HG02973 (cell line): ENCODE measurements around the gene FAM135A.
A peak's percentile ranks its signal among the peaks of the same experiment; 100 is the strongest.
"Not testable (repeated sequence)": the region's sequence is repeated elsewhere in the genome, so short reads cannot be mapped to it uniquely, and the experiment has no call there.

Experiments
- ATAC-seq: cut with Tn5 transposase; IDR thresholded peaks from one replicate; pipeline ENCODE4 v1.9.1; 2021; ENCODE audit warnings: moderate library complexity; ENCODE audit not compliant: unreplicated experiment

Gene FAM135A

DNA sequence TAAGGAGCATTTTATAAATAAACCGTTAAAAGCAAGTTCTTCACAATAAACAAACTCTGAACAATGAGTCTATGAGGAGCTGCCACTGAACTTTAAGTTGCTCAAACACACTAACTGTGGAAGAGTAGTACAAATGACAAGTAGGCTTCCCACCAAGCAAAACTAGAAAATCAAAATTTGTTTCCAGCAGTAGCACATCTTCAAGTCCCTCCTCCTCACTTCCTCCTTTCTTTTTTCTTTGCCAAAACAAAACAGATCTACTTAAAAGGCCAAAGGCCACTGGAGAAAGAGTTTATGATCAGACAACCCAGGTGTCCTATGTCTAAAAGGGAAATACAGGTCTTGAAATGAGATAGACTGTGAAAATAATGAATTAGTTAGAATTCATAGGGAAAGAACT lies 17.1 kb upstream of the FAM135A start:
- no peak for ATAC-seq

DNA sequence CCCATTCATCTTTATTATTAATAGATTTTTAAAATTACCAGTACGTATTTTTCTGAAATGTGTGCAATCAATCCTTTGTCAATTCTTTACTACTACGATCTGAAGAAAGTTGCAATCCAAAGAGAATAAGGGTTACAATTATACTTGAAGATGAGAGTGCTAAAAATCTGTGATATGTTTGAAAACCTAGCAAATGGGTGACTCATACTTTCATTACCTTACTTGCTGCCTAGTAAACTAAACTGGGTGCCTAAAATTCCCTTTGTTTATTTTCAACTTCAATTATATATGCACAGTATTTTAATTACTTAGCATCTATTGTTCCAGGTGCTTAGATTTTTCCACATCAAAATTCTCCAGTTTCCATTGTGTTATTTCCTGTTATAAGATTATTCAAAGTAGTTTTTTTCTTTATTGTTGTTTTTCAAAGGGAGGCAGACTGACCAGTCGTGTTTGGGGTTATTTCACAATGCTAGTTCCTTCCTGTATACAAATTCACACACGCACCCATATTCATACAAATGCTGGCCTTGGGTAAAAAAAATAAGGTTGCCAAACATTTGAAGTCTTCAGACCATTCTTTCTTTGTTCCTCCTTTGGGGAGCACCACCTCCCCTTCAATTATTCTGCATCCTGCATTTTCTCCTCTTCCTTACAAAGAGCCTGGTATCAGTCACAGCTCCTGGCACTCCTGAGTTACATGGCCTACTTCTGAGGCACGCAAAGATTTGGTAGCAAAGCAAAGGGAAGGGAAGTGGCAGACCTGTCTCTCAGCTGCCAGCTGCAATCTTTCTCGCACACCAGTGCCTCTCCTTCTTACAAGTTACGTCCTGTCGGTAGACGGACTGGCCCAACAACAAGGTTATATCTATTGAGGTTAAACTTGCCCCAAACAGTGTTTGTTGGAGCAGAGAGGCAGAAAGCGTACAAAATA lies 16.2 kb upstream of the FAM135A start:
- no peak for ATAC-seq

DNA sequence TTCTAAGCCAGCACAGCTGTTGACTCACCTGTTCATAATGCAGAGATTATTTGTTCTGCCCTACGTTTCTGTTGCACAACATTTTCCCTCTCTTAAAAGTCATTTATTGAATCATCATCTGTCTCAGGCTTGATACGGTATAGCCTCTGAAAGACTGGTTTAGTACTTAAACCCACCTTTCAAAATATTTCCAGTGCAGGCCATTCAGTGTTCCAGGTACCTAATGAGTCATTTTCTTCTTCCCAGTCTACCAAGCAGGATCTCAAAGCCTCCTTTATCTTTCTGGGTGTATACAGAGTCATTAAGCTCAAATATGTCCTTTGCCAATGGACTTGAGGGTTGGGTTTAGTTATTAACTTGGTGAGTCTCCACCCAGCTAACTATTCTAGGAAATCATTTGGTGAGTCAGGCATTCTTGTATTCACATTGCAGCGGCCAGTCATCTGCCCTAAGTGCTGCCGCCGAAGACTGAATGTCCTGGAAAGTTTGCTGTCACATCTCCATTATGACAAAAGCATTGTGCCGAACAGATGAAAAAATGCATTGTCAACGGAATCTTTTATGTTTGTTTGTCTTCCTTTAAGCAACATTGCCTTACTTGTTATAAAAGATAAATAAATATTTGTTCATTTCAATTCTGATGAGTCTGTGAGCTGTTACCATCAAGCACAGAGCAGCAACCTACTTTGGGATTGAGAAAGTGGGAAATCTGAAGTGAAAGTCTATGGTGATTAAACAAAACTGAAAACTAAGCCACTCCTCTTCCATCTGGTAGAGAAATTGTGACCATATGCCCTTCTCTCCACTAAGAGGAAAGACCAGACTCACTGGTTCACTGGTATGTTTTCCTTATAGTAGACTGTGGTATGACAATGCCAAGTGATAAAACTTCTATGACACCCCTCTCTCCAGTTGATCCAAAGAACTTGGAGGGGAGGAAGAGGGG lies 14.3 kb upstream of the FAM135A start:
- ATAC-seq = no peak

DNA sequence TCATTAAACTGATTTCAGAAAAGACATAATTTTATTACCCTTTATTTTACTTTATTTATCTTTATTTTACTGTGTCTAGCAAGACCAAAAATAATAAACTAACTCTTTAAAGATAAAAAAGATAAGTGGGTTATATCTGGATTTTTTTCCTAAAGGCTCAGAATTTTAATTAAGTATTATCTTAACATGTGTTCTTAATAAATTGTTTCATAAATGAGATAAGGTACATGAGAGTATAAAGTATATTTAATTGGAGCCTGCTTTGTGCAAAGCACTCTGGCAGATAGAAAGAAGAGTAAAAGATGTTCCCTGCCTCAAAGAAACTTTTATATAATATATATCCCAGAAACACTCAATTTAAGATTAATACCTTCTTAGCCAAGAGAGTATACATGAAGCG lies 8.7 kb upstream of the FAM135A start:
- ATAC-seq = no peak

DNA sequence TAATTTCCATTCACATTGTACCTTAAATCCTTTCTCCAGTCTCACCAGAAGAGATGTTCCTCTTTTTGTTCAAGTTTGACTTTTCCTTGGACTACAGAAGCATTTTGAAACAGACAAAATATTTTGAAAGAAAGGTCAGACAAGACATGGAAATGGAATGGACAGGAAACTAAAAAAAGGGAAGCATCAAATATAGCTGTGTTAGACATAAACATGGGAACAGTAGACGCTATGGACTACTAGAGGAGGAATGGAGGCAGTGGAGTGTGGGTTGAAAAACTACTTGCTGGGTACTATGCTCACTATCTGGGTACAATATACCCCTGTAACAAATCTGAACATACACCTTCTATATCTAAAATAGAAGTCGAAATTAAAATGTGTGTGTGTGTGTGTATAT lies 4.1 kb upstream of the FAM135A start:
- ATAC-seq = no peak

DNA sequence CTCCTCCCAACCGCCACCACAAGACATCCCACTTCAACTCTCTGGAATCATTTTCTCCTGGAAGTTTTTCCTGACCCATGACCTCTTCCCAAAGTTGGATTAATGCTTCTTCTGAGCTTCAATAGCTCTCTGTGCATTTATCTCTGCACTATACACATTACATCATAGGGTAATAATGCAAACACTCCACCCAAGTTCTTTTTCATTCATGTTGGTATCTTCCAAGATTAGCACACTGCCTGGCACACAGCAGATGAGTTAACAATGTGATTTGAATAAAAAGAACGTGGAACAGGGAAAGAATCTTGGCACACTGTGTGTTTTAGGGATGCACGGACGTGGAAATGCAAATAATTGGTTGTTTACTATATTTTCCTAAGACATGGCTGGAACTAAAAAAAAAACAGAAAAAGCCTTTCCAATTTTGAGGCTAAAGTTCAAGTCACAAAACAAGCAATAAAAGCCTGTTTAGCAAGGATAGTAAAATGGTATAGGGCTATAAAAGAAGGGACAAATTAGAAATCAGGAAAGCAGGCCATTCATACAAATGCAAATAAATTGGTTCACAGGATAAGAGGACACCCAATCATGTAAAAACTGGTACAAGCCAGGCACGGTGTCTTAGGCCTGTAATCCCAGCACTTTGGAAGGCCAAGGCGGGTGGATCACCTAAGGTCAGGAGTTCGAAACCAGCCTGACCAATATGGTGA lies 1.6 kb upstream of the FAM135A start:
- no peak for ATAC-seq

DNA sequence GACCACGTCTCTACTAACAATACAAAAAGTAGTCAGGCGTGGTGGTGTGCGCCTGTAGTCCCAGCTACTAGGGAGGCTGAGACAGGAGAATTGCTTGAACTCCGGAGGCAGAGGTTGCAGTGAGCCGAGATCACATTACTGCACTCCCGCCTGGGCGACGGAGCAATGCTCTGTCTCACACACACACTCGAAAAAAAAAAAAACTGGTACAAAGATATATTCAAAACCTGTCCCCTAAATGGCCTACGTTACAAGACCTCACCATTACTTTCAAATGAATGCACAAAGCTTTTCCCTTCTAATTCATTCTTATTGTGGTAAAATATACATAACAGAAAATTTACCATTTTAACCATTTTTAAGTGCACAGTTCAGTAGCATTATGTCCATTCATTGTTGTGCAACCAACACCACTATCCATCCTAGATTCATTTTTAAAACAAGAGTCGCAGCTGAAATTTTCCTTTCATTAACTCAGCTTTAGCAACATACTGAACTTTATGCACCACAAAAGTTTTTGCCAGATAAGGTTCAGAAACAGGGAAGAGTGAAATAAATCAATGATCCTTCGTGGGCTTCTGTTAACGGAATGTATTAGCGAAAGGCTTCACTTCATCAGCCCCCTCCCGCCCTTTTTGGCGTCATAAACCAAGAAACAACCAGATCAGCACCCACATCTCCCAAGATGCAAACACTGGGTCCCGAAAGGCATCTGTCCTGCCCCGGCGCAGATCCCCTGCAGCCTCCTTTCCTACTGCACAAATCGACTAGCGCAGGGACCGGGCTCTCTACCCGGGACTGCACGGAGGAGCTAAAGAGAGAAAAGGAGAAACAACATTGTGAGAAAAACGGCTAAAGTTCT lies 825 bp upstream of the FAM135A start:
- peak; percentile 22 for ATAC-seq

DNA sequence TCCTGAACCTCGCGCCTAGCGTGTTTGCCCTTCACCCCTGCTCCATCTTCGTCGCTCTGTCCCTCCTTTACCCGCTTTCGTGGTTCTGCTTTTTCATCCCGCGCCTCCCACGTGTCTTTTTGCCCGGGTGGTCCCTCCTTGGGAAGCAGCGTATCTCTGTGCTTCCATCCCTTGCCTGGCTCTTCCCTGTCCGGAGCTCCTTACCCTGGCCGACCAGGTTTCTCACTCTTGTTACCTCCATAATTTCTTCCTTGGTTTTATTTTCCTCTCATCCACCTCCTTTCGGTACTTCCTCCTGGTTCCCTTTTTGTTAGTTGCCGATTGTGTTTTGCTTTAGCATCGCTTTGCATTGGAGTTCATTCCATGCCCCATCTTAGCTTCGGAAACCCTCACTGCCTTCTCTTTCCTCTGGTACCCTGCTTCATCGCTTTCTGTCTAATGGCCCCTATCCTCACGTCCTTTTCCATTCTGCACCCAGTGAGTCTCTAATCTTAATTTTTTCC lies 735 bp downstream of the FAM135A start:
- no peak for ATAC-seq

DNA sequence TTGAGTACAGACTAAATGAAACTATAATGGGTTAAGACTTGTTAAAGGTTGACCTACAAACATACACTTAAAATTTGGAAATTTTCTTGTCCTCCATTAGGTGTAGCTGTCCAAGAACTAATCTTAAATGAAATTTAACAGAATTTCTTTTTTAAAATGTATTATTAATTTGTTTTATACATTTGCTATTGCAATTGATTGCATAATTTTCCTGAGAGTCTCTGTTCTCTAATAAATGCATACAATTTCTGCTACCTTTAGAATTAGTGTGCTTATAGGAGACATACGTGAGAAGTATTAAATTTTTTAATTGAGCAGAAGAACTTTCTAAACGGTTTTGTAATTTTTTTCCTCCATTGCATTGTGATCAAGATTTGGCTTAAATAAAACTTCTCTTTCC lies 1.5 kb downstream of the FAM135A start:
- no peak for ATAC-seq

DNA sequence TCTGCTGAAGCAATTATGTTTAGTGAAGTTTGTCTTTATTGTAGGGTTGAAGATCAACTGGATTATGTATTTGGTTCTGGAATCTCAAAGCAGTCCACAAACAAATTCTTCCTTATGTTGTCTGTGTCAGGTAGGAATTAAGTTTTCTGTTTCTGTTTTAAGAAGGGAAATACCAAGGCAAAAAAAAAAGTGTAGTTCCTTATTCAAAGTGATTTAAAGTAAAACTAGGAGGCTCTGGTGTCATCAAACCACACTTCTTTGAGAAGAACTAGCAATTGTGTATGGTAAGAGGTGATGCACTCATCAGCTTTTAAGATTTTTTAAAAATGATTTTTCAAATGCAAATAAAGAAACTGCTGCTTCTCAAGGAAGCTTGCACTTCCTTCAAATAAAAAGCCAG lies 1.9 kb downstream of the FAM135A start:
- ATAC-seq = no peak

DNA sequence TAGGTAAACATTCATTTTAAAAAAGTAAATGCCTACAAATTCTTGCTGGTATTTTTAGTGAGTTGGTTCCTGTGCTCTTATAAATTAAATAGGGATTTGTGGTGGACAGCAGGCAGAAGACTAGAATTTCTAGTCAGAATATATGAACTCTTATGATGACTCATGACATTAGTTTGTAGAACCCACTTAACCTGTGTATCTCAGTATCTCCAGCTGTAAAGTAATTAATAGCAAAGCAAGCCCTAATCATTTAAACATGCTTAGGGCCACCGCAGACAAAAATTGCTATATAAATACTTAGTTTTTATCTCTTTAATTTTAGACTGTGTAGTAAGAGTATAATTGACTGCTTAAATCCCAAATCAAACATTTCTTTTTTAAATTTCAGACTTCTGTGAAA lies 2.4 kb downstream of the FAM135A start:
- ATAC-seq = no peak

DNA sequence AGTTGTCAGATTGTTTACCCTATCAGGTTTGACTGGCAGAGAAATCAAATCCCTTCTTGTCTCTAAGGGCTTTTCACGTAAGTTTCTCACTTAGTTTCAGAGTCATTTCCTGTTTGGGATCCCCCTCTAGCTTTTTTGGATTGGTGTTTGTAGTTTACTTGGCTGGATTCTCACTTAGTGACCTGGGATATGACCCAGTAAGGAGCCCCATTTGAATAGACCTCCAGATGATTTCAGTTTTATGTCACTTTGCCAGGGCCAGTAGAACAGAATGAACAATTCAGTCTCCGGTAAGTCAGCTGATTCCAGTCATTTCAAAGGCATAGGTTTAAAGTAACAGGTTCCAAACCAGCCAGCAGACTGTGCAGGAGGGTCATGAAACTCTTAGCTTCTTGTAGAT lies 8.2 kb downstream of the FAM135A start:
- ATAC-seq = no peak

DNA sequence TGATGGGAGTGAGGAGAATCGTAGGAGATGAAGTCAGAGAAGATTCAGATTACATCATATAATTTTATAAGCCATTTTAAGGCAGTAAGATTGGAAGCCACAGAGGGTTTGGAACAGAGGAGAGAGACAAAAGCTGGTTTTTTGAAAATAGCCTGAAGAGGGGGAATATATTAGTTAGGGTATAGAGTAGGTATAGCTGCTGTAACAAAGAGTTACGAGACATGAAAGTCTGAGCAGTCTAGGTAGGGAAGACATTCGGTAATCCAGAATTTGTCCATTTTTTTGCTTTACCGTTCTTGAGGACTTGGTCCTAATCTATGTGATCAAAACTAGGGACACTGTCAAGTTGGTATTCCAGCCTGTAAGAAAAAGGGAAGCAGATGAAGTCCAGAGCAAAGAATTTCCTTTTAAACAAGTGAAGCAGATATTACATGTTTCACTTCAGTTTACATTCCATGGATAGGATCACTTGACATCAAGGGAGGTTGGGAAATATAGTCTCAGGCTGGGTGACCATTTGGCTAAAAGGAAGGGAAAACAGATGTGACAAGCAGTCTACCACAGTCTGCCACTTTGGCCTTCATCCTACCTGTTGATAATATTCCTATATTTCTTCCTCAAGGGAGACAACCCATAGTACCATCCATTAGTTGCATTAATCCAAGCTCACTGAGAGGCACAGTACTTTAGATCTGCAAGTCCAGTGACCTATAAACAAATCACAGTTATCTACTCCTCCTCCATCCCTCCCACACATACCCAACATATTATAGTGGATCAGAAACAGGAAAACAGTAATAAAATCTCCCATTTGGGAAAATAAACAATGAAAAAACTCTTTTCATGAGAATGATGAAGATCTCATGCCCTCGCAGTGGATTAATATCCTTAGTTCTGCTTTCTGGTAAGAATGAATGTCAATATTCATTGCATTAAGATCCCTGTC lies 10.2 kb downstream of the FAM135A start:
- no peak for ATAC-seq

DNA sequence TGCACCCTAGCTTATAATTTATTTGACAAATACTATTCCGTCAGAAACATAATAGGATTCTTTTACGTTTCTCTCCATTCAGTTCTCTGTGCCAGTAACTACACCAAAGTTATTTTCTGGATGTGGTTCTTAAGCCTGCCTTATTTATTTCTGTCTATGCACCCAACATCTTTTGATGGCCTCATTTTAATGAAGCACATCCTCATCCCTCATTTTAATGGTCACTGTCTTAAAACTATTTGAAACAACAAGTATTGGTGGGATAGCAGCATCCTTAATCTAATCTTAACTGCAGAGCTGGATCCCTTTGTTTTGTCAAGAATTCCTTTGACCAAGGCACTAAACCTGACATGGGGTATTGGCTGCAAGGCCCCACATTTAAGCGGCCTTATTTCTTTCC lies 11.0 kb downstream of the FAM135A start:
- ATAC-seq = no peak

DNA sequence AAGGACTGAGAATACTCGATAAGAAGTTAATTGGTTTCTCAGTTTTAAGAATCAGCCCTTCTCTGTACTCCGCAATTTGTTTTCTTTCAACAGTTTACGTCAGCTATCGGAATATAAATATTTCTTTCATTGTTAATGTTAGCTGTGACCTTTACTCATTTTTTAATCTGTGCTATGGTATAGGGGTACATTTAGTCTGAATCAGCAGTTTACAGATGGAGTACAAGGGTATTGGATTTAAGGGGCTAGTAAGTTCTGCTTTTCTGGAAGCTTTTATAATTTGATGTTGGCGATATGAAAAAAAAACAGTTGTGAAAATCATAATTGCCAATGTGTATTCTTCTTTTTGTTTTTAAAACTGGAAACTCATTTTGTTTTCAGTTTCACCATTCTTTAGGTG lies 23.0 kb downstream of the FAM135A start:
- ATAC-seq = no peak

DNA sequence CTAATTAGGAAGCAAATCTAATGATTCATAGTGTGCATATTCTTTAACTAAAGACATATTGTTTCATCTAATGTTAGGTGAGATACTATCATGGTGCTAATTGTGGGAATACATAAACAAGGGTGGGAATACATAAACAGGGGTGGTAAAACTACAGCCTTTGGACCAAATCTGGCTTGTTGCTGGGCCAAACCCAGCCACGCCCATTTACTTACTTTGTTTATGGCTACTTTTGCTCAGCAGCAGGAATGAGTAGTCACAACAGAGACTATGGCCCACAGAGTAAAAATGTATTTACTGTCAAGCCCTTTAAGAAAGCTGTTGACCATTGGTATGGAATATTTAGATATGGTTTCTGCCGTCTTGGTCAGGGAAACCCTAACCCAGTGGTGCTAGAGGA lies 31.7 kb downstream of the FAM135A start:
- no peak for ATAC-seq

DNA sequence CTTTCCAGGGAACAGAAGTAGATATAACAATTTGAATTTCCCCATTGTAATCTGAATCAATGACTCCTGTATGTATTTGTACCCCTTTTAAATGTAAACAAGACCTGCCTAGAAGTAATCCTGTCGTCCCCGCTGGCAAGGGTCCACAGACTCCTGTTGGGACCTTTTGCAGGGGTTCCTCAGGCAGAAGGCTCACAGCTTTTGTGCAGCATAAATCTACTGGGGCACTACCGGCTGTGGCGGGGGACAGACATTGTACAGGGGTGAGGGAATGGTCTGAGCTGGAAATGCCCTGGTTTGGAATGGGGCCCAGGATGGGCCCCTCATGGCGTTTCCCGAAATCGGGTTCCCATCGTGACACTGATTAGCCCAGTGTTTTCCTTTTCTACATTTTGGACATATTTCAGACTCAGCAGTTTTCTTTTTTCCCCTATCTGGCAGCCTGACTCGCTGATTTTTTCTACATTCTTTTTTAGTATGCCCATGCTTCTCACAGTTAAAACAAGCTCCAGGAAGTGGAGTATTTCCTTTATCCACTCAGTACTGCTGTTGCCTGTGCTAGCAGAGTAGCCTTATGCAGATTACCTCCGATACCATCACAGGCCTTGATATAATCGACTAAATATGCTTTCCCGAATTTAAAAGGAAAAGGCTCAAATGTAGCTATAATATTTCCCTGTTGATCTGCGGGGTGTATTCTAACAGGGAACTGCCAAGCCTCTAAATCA lies 34.2 kb downstream of the FAM135A start:
- ATAC-seq = not testable (repeated sequence)

DNA sequence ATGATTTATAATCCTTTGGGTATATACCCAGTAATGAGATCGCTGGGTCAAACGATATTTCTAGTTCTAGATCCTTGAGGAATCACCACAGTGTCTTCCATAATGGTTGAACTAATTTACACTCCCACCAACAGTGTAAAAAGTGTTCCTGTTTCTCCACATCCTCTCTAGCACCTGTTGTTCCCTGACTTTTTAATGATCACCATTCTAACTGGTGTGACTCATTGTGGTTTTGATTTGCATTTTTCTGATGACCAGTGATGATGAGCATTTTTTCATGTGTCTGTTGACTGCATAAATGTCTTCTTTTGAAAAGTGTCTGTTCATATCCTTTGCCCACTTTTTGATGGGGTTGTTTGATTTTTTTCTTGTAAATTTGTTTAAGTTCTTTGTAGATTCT lies 40.6 kb downstream of the FAM135A start:
- ATAC-seq = not testable (repeated sequence)
